ENCODE measurements around the gene HSF4.

HSF4 gene

GRCh38 chr16:67187175-67187890 is 22.8 kb downstream of the HSF4 start:
- DNase-seq: no peak

- DNase-seq: no peak
These were observed 23.8 kb downstream of the HSF4 start for GRCh38 chr16:67188323-67188722.

- DNase-seq: no peak
These were observed 24.3 kb downstream of the HSF4 start for GRCh38 chr16:67188798-67189197.

GRCh38 chr16:67190041-67190440 is 25.5 kb downstream of the HSF4 start, which contains the start of gene EXOC3L1:
EXOC3L1 (minus strand) TSS chr16:67190136; CDS start chr16:67189676, 460 bp downstream.
- DNase-seq: no peak

- no peak for DNase-seq
These were observed 26.2 kb downstream of the HSF4 start for GRCh38 chr16:67190448-67191399.

- no peak for DNase-seq
These were observed 27.0 kb downstream of the HSF4 start for GRCh38 chr16:67191411-67191994.

- DNase-seq: peak; percentile 86
These were observed 27.6 kb downstream of the HSF4 start, which contains the start of gene E2F4 for GRCh38 chr16:67191995-67192681. E2F4 (plus strand) TSS chr16:67192155; CDS start chr16:67192228, 73 bp downstream.

- DNase-seq: no peak
These were observed 28.3 kb downstream of the HSF4 start for GRCh38 chr16:67192781-67193361.

- DNase-seq: no peak
These were observed 29.0 kb downstream of the HSF4 start for GRCh38 chr16:67193536-67193935.

- no peak for DNase-seq
These were observed 29.7 kb downstream of the HSF4 start for GRCh38 chr16:67194260-67194659.

- no peak for DNase-seq
These were observed 31.1 kb downstream of the HSF4 start for GRCh38 chr16:67195676-67196075.

GRCh38 chr16:67196881-67197280 is 32.3 kb downstream of the HSF4 start:
- DNase-seq: no peak

GRCh38 chr16:67197704-67198103 is 33.2 kb downstream of the HSF4 start:
- no peak for DNase-seq

GRCh38 chr16:67198238-67198734 is 33.7 kb downstream of the HSF4 start:
- no peak for DNase-seq

GRCh38 chr16:67199011-67199807 is 34.7 kb downstream of the HSF4 start, which contains the start of gene ELMO3:
ELMO3 (plus strand) TSS chr16:67199131; CDS start chr16:67199327, 196 bp downstream.
- no peak for DNase-seq

- DNase-seq: no peak
These were observed 35.3 kb downstream of the HSF4 start for GRCh38 chr16:67199808-67200198.

- DNase-seq: no peak
These were observed 35.9 kb downstream of the HSF4 start for GRCh38 chr16:67200491-67200890.

- DNase-seq: no peak
These were observed 37.1 kb downstream of the HSF4 start for GRCh38 chr16:67201411-67202345.

- no peak for DNase-seq
These were observed 37.9 kb downstream of the HSF4 start for GRCh38 chr16:67202426-67202825.

GRCh38 chr16:67202956-67203493 is 38.5 kb downstream of the HSF4 start:
- no peak for DNase-seq
